D721Med (cell line): Measurements from ENCODE around the gene BRAP.
"Not testable (repeated sequence)": the region's sequence is repeated elsewhere in the genome, so short reads cannot be mapped to it uniquely, and the experiment has no call there.

Experiments
- DNase-seq: peaks from one replicate; pipeline ENCODE4 v3.0.0; 2011; ENCODE audit warnings: low spot score; ENCODE audit not compliant: insufficient read length
- FAIRE-seq: peaks from 2 replicates; lab custom pipeline; 2011; peaks lifted over from hg19 to GRCh38; lab: Jason Lieb, UNC
- TF ChIP-seq, protein P1 (sequence below): IDR thresholded peaks from 2 replicates; pipeline ENCODE4 v1.5.1; 2012; ENCODE audit warnings: mild to moderate bottlenecking, control low read depth; ENCODE audit not compliant: insufficient read depth; ENCODE audit errors: missing control alignments

Gene BRAP

DNA sequence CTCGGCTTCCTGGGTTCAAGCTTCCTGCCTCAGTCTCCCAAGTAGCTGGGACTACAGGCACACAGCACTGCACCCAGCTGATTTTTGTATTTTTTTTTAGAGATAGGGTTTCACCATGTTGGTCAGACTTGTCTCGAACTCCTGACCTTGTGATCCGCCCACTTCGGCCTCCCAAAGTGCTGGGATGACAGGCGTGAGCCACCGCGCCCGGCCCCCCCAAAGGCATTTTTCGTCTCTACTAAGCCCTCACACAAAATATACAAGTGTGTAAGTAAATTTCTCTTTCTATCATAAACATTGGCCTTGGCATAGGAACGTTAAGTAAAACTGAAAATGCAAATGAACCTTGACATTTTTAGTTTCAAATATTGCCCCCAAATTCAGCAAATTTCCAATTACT, 2.2 kb upstream of the BRAP start:
- no peak for FAIRE-seq
- no peak for DNase-seq

DNA sequence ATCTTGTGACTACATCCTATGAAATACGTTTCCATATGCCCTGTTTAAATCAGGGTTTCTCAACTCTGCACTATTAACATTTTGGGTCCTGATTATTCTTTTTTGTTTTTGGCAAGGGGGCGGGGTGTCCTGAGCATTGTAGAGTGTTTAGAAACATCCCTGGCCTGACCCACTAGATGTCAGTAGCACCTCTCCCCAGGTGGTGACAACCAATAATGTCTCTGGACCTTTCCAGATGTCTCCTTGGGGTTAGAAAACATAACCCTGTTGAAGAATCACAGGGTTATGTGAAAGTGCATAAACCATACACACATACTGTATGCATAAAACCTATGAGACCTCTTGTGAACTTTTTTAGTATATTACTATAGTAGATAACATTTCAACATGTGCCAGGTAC, 1.5 kb upstream of the BRAP start:
- TF ChIP-seq, protein P1, sequence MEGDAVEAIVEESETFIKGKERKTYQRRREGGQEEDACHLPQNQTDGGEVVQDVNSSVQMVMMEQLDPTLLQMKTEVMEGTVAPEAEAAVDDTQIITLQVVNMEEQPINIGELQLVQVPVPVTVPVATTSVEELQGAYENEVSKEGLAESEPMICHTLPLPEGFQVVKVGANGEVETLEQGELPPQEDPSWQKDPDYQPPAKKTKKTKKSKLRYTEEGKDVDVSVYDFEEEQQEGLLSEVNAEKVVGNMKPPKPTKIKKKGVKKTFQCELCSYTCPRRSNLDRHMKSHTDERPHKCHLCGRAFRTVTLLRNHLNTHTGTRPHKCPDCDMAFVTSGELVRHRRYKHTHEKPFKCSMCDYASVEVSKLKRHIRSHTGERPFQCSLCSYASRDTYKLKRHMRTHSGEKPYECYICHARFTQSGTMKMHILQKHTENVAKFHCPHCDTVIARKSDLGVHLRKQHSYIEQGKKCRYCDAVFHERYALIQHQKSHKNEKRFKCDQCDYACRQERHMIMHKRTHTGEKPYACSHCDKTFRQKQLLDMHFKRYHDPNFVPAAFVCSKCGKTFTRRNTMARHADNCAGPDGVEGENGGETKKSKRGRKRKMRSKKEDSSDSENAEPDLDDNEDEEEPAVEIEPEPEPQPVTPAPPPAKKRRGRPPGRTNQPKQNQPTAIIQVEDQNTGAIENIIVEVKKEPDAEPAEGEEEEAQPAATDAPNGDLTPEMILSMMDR = no peak
- FAIRE-seq (no peak), DNase-seq (no peak)

More for the DNA sequence above, 2.2 kb upstream of the BRAP start:
- TF ChIP-seq, protein P1 = no peak

DNA sequence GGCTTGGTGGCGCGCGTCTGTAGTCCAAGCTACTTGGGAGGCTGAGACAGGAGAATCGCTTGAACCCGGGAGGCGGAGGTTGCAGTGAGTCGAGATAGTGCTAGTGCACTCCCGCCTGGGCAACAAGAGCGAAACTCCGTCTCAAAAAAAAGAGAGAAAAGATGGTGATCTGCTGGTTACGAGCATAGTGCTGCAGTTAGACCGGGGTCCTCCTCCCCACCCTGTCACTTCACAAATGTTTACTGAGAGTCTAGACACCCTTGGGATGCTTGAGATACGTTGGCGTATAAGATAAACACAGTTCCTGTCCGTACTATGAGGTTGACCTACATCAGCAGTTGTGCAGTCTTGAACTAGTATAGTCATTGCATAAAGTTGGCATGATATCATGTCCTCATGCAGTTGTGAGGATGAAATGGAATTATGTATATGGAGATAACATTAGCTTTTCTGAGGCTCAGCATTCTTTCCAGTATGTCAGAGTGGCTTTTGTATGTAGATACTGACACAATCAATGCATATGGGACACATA, 884 bp upstream of the BRAP start:
- DNase-seq (no peak), FAIRE-seq (no peak)
- TF ChIP-seq, protein P1 = no peak

DNA sequence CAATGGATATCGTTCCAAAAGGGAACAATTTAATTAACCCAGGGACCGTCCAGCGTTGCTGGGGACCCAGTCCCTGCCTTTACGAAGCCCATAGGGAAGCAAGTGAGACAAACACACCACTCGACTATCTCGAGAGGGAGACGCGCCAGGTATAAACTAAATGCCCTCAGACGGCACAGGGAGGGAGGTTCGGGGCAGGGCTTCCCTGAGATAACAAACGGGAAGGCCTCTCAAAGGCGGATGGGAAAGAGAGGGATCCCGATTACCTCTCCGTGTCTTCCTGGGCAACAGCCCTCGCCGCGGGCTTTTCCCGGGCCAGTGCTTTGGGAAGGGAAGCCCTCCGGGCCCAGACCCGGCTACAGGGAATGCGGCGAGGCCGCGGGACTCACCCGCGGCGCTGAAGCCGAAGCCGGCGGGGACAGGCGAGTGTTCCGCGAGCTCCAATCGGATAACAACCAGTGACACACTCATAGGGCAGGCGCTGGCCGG, 390 bp downstream of the BRAP start:
- no peak for DNase-seq
- FAIRE-seq = no peak
- TF ChIP-seq, protein P1 = no peak

DNA sequence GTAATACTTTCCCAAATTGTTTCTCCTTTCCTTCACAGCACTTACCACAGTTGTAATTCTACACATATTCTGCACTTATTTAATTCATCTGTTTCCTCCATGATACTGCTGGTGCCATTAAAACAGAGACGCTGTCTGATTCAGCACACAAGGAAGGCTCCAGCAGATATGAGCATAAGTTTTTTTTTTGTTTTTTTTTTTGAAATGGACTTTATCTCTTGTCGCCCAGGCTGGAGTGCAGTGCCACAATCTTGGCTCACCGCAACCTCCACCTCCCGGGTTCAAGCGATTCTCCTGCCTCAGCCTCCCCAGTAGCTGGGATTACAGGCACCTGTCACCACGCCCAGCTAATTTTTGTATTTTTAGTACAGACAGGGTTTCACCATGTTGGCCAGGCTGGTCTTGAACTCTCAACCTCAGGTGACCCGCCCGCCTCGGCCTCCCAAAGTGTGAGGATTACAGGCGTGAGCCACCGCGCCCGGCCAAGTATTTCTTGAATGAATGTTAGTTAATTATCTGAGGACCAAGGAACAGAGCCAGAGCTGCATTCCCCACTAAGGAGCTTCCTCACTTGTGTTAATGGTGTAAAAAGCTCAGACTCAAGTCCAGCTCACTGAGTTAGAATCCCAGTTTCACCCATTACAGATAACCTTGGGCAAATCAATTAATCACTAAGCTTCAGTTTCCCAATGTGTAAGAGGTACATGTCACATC, 1.1 kb downstream of the BRAP start:
- DNase-seq, FAIRE-seq: not testable (repeated sequence)

DNA sequence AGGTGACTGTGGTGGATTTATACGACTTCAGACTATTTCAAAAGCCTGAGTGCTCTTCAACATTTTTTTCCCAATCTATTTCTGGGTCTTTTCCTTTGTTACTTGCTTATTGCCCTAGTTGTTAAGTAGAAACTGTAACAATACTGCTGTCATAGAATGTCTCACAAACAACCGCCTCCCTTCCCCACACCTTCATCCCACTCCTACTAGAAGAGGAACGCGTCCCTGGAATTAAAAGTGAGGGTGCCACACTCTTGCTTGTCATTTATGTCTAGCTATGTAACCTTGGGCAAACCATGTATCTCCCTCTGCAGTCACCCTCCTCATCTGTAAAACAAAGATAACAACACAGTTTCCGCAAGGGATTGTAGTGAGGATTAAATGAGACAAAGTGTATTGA, 8.6 kb downstream of the BRAP start:
- TF ChIP-seq, protein P1 = no peak
- DNase-seq (no peak), FAIRE-seq (no peak)

DNA sequence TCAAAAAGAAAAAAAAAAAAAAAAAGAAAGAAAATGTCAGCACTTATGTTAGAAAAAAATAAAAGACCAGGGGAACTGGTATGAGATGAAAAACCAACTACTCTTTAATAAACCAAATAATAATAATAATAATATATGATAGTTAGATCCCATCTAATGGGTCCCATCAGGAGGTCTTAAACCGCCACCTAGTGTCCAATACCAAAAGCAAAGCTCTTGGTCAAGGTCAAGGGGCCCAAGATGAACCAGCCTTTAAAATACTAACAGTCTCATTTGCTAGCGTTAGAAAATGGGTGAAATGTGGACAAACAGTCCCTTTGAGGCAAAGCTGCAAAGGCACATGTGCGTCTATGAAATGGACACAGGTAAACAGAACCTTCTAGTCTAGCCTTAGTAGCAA, 12.3 kb downstream of the BRAP start:
- TF ChIP-seq, protein P1 = peak; percentile 48
- DNase-seq (no peak), FAIRE-seq (no peak)
